Loucy (cell line): ENCODE results near the gene PROZ.

Experiments
- H2AFZ ChIP-seq: fragments of 200-600 bp; sonication (generic); 2 replicates; pipeline ENCODE4 v1.6.0; 2016; ENCODE audit warnings: antibody characterized with exemption, mild to moderate bottlenecking, low read length, moderate library complexity
- H3F3A ChIP-seq: fragments of 200-600 bp; 2 replicates; pipeline ENCODE4 v1.6.0; 2016; ENCODE audit warnings: antibody characterized with exemption, low read depth, mild to moderate bottlenecking
- H3K27me3 ChIP-seq: fragments of 200-600 bp; sonication (generic); 2 replicates; pipeline ENCODE4 v1.6.1; 2014; ENCODE audit warnings: low read length, mild to moderate bottlenecking; ENCODE audit not compliant: insufficient read depth, poor library complexity, severe bottlenecking
- H3K36me3 ChIP-seq: fragments of 200-600 bp; sonication (generic); 2 replicates; pipeline ENCODE4 v1.6.1; 2016; ENCODE audit warnings: low read length; ENCODE audit not compliant: insufficient read depth
- H3K4me1 ChIP-seq: fragments of 200-600 bp; sonication (generic); 2 replicates; pipeline ENCODE4 v1.5.1; 2014; ENCODE audit warnings: low read length, mild to moderate bottlenecking; ENCODE audit not compliant: insufficient read depth, poor library complexity, severe bottlenecking
- H3K4me2 ChIP-seq: fragments of 200-600 bp; sonication (generic); 2 replicates; pipeline ENCODE4 v1.6.0; 2014; ENCODE audit warnings: antibody characterized with exemption, low read length, low read depth, mild to moderate bottlenecking; ENCODE audit not compliant: poor library complexity, severe bottlenecking
- H3K4me3 ChIP-seq: fragments of 200-600 bp; sonication (generic); 2 replicates; pipeline ENCODE4 v1.5.1; 2014; ENCODE audit warnings: low read length, mild to moderate bottlenecking, mixed read lengths; ENCODE audit not compliant: poor library complexity, severe bottlenecking
- H3K79me2 ChIP-seq: fragments of 200-600 bp; sonication (generic); 2 replicates; pipeline ENCODE4 v1.6.1; 2014; ENCODE audit warnings: low read length; ENCODE audit not compliant: insufficient read depth
- H3K9ac ChIP-seq: fragments of 200-600 bp; sonication (generic); 2 replicates; pipeline ENCODE4 v1.6.0; 2014; ENCODE audit warnings: mild to moderate bottlenecking, low read depth, low read length, moderate library complexity; ENCODE audit not compliant: poor library complexity, severe bottlenecking
- H3K9me2 ChIP-seq: fragments of 200-600 bp; sonication (generic); replicated peaks from 2 replicates; pipeline ENCODE4 v1.6.1; 2016; ENCODE audit warnings: low read depth, low read length, mixed read lengths
- H3K9me3 ChIP-seq: fragments of 200-600 bp; sonication (generic); 2 replicates; pipeline ENCODE4 v1.6.1; 2014; ENCODE audit warnings: mild to moderate bottlenecking, antibody characterized with exemption, low read length, low read depth; ENCODE audit not compliant: insufficient read depth
- H4K20me1 ChIP-seq: fragments of 200-600 bp; sonication (generic); 2 replicates; pipeline ENCODE4 v1.6.0; 2014; ENCODE audit warnings: antibody characterized with exemption, low read length, mild to moderate bottlenecking; ENCODE audit not compliant: insufficient read depth, poor library complexity, severe bottlenecking
- CTCF ChIP-seq: fragments of 200-600 bp; sonication (generic); conservative IDR thresholded peaks from 2 replicates; pipeline ENCODE4 v1.5.1; 2014; ENCODE audit warnings: mild to moderate bottlenecking, antibody characterized with exemption, low read length
- EZH2phosphoT487 ChIP-seq: fragments of 200-600 bp; IDR thresholded peaks from 2 replicates; pipeline ENCODE4 v1.6.1; 2018; ENCODE audit warnings: antibody characterized with exemption, mild to moderate bottlenecking, moderate library complexity, borderline replicate concordance

The PROZ gene

GRCh38 chr13:113209759-113210421, 51.4 kb downstream of the PROZ start:
- H3K9me3 ChIP-seq = no peaks in the 10 kb centered on the region
- peaks cover 77% of the 10 kb centered on the region for H4K20me1 ChIP-seq

DNA sequence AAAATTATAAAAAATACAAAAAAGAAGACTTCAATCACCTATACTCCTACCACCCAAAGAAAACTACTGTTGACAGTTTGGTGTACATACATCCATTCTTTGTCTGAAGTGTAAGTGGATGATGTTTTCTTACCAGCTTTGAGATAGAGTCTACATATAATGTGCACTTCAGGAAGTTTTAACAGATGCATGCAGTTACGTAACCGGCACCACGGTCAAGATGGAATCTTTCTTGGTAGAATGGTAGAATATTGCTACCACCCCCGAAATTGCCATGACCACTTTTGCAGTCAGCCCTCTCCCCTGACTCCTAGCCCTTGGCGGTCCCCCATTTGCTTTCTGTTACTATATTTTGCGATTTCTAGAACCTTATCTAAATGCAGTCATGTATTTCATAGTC, 52.4 kb downstream of the PROZ start:
- Histone ChIP-seq H2AFZ (no peak overlapping the region), H3K79me2 (peaks cover 87% of the 10 kb centered on the region), H4K20me1 (peaks cover 78% of the 10 kb centered on the region), H3K36me3 (no peaks in the 10 kb centered on the region), H3K9me3 (no peaks in the 10 kb centered on the region), H3K4me3 (peak overlapping the region; percentile 96), H3K27me3 (no peaks in the 10 kb centered on the region), H3K4me2 (peak overlapping the region; percentile 86), H3K4me1 (peaks cover 73% of the 10 kb centered on the region), H3F3A (no peaks in the 10 kb centered on the region), H3K9me2 (no peaks in the 10 kb centered on the region), H3K9ac (peak overlapping the region; percentile 95)
- no peak for TF ChIP-seq CTCF
- TF ChIP-seq EZH2phosphoT487 = no peak

More at GRCh38 chr13:113209759-113210421, 51.4 kb downstream of the PROZ start:
- no peak for TF ChIP-seq EZH2phosphoT487
- no peak for TF ChIP-seq CTCF
- no peaks in the 10 kb centered on the region for H3F3A ChIP-seq
- H3K4me2 ChIP-seq = peak overlapping the region; percentile 86
- H3K4me3 ChIP-seq = peak overlapping the region; percentile 96
- H3K79me2 ChIP-seq = peaks cover 87% of the 10 kb centered on the region
- peak overlapping the region; percentile 65; the same call in 1 of the 2 replicates for H2AFZ ChIP-seq
- H3K9ac ChIP-seq = peak overlapping the region; percentile 95
- no peaks in the 10 kb centered on the region for H3K36me3 ChIP-seq
- H3K9me2 ChIP-seq = no peaks in the 10 kb centered on the region
- peaks cover 74% of the 10 kb centered on the region for H3K4me1 ChIP-seq
- no peaks in the 10 kb centered on the region for H3K27me3 ChIP-seq

GRCh38 chr13:113211774-113212173, 53.3 kb downstream of the PROZ start:
- Histone ChIP-seq H4K20me1 (peaks cover 78% of the 10 kb centered on the region), H3K9me3 (no peaks in the 10 kb centered on the region), H3K79me2 (peaks cover 87% of the 10 kb centered on the region), H3F3A (no peaks in the 10 kb centered on the region), H3K36me3 (no peaks in the 10 kb centered on the region), H3K4me1 (peaks cover 72% of the 10 kb centered on the region), H3K4me3 (peak overlapping the region; percentile 96), H3K9ac (no peak overlapping the region), H3K9me2 (no peaks in the 10 kb centered on the region), H3K4me2 (peak overlapping the region; percentile 86), H2AFZ (no peak overlapping the region), H3K27me3 (no peaks in the 10 kb centered on the region)
- TF ChIP-seq EZH2phosphoT487 = no peak
- peak; percentile 60 for TF ChIP-seq CTCF
